Stimulated activated naive CD8-positive, alpha-beta T cell treated with anti-CD3 and anti-CD28 coated beads, Interleukin-15, amount 100 ng/mL, for 72 hours (primary cell): ENCODE data around the gene BRICD5.

ENCODE experiments used
- ATAC-seq: fragments of 150-1000 bp; cut with Tn5 transposase; 2 replicates; pipeline ENCODE4 v1.10.0; 2021; ENCODE audit warnings: mild to moderate bottlenecking, moderate library complexity
- DNase-seq, 2 donors: peaks; one replicate each; pipeline ENCODE4 v3.0.0; 2021 to 2022
- H3K27ac Mint-ChIP-seq, 2 donors: one replicate each; pipeline ENCODE4 v1.8.0; 2022; ENCODE audit warnings: mild to moderate bottlenecking in 2 of 2, mixed read lengths in 2 of 2, moderate library complexity in 2 of 2
- H3K27me3 Mint-ChIP-seq: one replicate; pipeline ENCODE4 v1.8.0; 2022; ENCODE audit warnings: mixed read lengths
- H3K4me1 Mint-ChIP-seq: one replicate; pipeline ENCODE4 v1.8.0; 2022; ENCODE audit warnings: mild to moderate bottlenecking, mixed read lengths
- H3K4me3 Mint-ChIP-seq, 2 donors: one replicate each; pipeline ENCODE4 v1.8.0; 2022; ENCODE audit warnings: mild to moderate bottlenecking in 2 of 2, mixed read lengths in 2 of 2, moderate library complexity in 1 of 2
- H3K9me3 Mint-ChIP-seq, 2 donors: one replicate each; pipeline ENCODE4 v1.8.0; 2022; ENCODE audit warnings: mixed read lengths in 2 of 2

BRICD5 gene

DNA sequence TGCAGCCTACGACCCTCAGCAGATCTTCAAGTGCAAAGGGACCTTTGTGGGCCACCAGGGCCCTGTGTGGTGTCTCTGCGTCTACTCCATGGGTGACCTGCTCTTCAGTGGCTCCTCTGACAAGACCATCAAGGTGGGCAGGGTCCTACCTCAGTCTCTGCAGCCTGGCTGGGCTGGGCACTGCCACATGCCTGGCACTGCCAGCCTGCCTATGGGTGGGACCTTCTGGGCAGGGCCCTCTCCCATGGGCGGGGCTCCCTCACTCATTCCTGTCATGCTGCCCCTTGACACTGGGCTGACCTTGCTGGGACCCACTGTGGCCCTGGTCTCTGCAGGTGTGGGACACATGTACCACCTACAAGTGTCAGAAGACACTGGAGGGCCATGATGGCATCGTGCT lies 36.7 kb downstream of the BRICD5 start:
- Mint-ChIP-seq H3K4me3 (no peak overlapping the region), H3K27me3 (no peaks in the 10 kb centered on the region), H3K4me1 (no peaks in the 10 kb centered on the region), H3K27ac (peak overlapping the region in 1 of 2 donors; percentile 7), H3K9me3 (no peaks in the 10 kb centered on the region)
- DNase-seq (no peak), ATAC-seq (no peak)

GRCh38 chr16:2173366-2173765 lies 37.3 kb downstream of the BRICD5 start:
- Mint-ChIP-seq H3K4me1 (no peaks in the 10 kb centered on the region), H3K9me3 (no peaks in the 10 kb centered on the region), H3K27ac (no peak overlapping the region), H3K4me3 (no peak overlapping the region), H3K27me3 (no peaks in the 10 kb centered on the region)
- DNase-seq (no peak), ATAC-seq (no peak)

DNA sequence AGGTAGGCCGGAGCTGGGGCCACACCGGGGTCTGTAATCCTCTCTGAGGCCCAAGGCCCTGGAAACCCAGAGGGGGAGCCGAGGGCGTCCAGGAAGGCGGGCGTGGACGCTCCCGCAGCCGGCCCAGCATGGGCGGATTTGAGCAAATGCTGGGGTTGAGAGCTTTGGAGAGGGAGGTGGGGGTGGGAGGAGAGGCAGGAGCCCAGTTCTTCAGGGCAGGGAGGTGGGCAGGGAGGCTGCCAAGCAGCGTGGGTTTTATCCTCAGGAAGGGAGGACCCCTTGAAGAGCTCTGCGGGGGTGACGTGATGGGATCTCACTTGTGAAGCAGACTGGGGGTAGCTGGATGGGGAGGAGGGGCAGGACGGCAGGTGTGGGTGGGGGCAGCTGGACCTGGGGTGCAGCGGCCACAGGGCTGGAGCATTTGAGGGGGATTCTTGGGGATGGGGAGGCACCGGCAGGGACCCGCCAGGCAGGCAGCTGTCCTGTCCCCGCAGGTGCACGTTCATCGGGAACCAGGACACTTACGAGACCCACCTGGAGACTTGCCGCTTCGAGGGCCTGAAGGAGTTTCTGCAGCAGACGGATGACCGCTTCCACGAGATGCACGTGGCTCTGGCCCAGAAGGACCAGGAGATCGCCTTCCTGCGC lies 37.9 kb downstream of the BRICD5 start:
- no peak overlapping the region for H3K27ac Mint-ChIP-seq
- no peak for ATAC-seq
- H3K27me3 Mint-ChIP-seq: no peaks in the 10 kb centered on the region
- no peak overlapping the region for H3K4me3 Mint-ChIP-seq
- H3K9me3 Mint-ChIP-seq: no peaks in the 10 kb centered on the region
- H3K4me1 Mint-ChIP-seq: no peaks in the 10 kb centered on the region
- DNase-seq: no peak

DNA sequence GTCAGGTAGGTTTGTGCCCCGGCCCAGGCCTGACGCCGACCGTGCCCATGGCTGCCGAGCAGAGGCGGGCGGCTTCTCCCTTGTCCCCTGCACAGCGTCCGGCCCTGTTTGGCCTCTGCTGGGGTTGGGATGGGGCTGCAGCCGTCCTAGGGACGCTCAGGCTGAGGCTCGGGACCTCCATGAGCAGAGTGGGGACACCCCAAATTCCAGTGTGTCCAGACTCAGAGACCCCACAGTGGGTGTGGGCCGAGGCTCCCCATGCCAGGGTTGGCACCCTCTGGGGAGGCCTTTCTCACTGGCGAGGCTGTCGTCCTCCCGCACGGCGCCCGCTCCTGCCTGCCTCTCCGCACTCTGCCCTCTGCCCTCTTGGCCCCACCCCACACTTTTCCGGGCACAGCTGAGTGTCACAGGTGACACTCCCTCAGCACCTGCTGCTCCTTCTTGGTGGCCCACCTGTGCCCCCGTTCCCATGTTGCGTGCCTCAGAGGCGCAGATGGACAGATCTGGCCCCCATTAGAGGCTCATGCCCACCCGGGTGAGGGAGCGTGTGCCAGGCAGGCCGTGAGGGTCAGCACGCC lies 39.0 kb downstream of the BRICD5 start:
- Mint-ChIP-seq H3K4me3 (no peak overlapping the region), H3K4me1 (no peaks in the 10 kb centered on the region), H3K9me3 (no peaks in the 10 kb centered on the region), H3K27me3 (no peaks in the 10 kb centered on the region), H3K27ac (no peak overlapping the region)
- ATAC-seq: no peak
- no peak for DNase-seq

GRCh38 chr16:2170587-2171435 lies 39.9 kb downstream of the BRICD5 start:
- H3K4me1 Mint-ChIP-seq: no peaks in the 10 kb centered on the region
- H3K27ac Mint-ChIP-seq: peak overlapping the region in 1 of 2 donors; percentile 34
- DNase-seq (no peak), ATAC-seq (peak; percentile 8)
- H3K4me3 Mint-ChIP-seq: no peak overlapping the region
- no peaks in the 10 kb centered on the region for H3K9me3 Mint-ChIP-seq
- no peaks in the 10 kb centered on the region for H3K27me3 Mint-ChIP-seq

DNA sequence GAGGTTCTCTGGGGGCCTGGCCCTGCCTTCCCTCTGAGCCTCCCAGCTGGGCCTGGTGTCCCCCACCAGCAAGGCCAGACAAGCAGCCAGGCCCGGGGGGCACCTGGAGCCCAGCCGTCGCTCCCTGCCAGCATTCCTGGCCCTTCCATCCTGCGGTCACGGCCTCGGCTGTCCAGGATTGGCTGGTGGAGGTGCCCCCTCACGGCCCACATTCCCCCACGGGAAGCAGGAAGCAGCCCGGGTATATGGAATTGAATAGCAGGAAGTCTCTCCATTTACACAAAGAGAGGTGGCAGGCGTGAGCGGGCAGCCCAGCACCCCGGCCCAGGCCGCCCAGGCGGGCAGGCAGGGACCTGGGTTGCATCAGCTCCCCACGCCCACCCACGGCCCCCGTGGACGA lies 40.6 kb downstream of the BRICD5 start:
- H3K4me3 Mint-ChIP-seq: no peak overlapping the region
- DNase-seq (no peak), ATAC-seq (no peak)
- no peaks in the 10 kb centered on the region for H3K9me3 Mint-ChIP-seq
- no peaks in the 10 kb centered on the region for H3K4me1 Mint-ChIP-seq
- H3K27ac Mint-ChIP-seq: no peak overlapping the region
- H3K27me3 Mint-ChIP-seq: no peaks in the 10 kb centered on the region

DNA sequence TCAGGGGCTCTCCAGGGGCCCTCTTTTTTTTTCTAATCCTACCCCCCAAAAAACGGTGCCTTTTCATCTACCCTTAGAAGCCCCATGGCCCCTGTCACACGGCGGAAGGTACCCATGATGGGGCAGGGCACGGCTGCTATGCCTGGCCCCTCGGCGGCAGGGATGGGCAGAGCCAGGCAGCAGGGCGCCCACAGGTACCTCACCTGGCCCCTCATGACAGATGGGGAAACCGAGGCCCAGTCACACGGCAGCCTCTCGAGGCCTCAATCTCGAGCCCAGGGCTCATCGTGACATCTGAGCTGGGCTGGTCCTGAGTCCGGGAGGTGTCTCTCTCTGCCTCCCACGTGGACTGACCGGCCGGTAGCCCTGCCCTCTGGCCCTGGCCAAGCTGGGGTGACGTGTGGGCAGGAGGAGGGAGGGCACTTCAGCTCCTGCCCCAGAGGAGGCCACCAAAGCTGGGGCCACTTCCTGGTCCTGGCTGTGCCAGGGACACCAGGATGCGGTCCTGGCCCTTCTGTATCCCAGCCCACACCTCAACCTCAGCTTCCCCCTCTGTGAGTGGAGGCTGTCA lies 43.5 kb downstream of the BRICD5 start:
- Mint-ChIP-seq H3K27ac (peak overlapping the region in 1 of 2 donors; percentile 9), H3K27me3 (no peaks in the 10 kb centered on the region), H3K9me3 (no peaks in the 10 kb centered on the region), H3K4me3 (no peak overlapping the region), H3K4me1 (peaks cover 7% of the 10 kb centered on the region)
- ATAC-seq: no peak
- no peak for DNase-seq

GRCh38 chr16:2166263-2167067 lies 44.2 kb downstream of the BRICD5 start:
- no peak for ATAC-seq
- H3K9me3 Mint-ChIP-seq: no peaks in the 10 kb centered on the region
- H3K4me3 Mint-ChIP-seq: no peak overlapping the region
- DNase-seq: no peak
- H3K4me1 Mint-ChIP-seq: peaks cover 14% of the 10 kb centered on the region
- H3K27me3 Mint-ChIP-seq: no peaks in the 10 kb centered on the region
- peak overlapping the region in 1 of 2 donors; percentile 90 for H3K27ac Mint-ChIP-seq

DNA sequence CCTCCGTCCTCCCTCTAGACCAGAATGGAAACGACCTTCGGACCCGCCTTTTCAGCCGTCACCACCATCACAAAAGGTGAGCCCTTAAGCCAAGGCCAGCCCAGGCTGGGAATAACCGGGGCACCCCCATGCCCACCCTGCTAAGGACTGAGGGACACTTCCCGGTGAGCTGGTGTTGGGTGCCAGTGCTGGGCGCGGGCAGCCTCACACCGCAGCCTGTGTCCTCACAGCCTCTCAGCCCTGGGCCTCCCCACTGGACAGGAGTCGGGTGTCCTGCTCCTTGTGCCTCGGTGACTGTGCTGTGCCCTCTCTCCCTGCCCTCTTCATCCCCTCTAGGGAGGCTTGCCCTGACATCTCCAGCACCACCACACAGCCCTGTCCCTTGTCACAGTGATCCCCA lies 44.8 kb downstream of the BRICD5 start:
- ATAC-seq (no peak), DNase-seq (no peak)
- no peaks in the 10 kb centered on the region for H3K9me3 Mint-ChIP-seq
- no peaks in the 10 kb centered on the region for H3K27me3 Mint-ChIP-seq
- H3K27ac Mint-ChIP-seq: peak overlapping the region in 1 of 2 donors; percentile 90
- H3K4me1 Mint-ChIP-seq: peaks cover 14% of the 10 kb centered on the region
- H3K4me3 Mint-ChIP-seq: no peak overlapping the region

DNA sequence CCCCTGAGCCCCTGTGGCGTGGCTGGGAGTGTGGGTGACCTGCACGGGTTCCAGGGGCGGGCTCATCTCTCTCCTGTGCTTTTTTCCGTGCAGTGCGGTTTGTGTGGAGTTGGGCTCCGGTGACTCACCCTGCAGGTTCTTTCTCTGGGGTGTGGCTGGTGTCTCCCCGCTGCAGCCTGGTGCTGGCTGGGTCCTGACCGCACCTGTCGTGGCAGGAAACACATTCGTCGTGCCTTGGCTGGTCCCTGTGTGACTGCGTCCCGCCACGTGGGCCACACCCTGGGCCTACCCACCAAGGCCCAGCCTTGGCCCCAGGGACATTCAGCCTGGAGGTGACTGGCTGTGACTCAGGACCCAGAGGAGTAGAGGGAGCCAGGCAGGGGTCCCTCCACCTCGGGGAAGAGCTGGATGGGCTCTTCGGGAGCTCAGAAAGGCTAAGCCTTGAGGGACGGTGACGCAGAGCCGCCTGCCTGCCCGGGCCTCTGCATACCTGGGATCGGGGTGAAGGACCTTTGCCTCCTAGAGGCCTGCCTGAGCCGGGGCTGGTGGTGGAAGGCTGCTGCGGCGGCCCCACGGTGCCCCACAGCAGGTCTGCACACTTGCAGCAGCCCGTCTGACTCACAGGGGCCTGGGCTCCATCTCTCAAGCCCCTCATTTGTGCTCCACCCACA lies 47.3 kb downstream of the BRICD5 start:
- Mint-ChIP-seq H3K4me1 (peaks cover 24% of the 10 kb centered on the region), H3K27ac (peak overlapping the region; percentile 43 to 82), H3K4me3 (no peak overlapping the region), H3K9me3 (no peaks in the 10 kb centered on the region), H3K27me3 (no peaks in the 10 kb centered on the region)
- DNase-seq: no peak
- no peak for ATAC-seq

- Mint-ChIP-seq H3K9me3 (no peaks in the 10 kb centered on the region), H3K27ac (no peak overlapping the region), H3K27me3 (no peaks in the 10 kb centered on the region), H3K4me3 (no peak overlapping the region), H3K4me1 (peaks cover 30% of the 10 kb centered on the region)
- ATAC-seq (peak; percentile 13), DNase-seq (no peak)
Measured at GRCh38 chr16:2162676-2163118, 48.0 kb downstream of the BRICD5 start.

DNA sequence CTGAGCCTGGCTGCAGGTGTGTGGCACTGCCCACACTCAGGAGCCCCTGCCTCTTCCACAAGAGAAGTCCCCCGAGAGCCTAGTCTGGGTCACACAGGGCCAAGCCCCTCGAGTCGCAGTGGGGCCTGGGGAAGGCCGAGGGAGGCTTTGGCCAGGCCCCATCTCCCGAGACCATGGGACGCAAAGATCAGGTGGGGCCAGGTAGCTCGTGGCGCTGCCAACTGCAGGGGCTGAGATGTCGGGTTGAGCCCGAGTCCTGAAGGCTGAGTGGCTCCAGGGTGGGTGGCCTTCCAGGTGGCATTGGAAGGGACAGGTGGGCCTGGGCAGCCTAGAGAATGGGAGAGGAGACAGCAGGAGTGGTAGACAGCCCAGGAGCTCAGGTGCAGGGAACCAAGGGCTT lies 48.8 kb downstream of the BRICD5 start:
- Mint-ChIP-seq H3K4me3 (no peak overlapping the region), H3K4me1 (peaks cover 38% of the 10 kb centered on the region), H3K27me3 (no peaks in the 10 kb centered on the region), H3K27ac (peak overlapping the region in 1 of 2 donors; percentile 60), H3K9me3 (no peaks in the 10 kb centered on the region)
- DNase-seq: no peak
- ATAC-seq: no peak

GRCh38 chr16:2160915-2161551 lies 49.6 kb downstream of the BRICD5 start:
- H3K4me3 Mint-ChIP-seq: no peak overlapping the region
- no peaks in the 10 kb centered on the region for H3K27me3 Mint-ChIP-seq
- DNase-seq: no peak
- no peaks in the 10 kb centered on the region for H3K9me3 Mint-ChIP-seq
- H3K4me1 Mint-ChIP-seq: peaks cover 47% of the 10 kb centered on the region
- ATAC-seq: no peak
- H3K27ac Mint-ChIP-seq: peak overlapping the region in 1 of 2 donors; percentile 34
